IMR-90 (cell line): ENCODE data around the gene PCYOX1L. TPM values are rescaled to one million over a fixed set of nuclear protein-coding genes. Genes with fewer than 3 reads are reported as not detected.

Experiments used
- ATAC-seq: fragments of 200-7000 bp; cut with Tn5 transposase; 2 replicates; pipeline ENCODE4 v1.9.1; 2020; ENCODE audit warnings: low read depth, mild to moderate bottlenecking, moderate library complexity
- BruUV-seq: library from RNA; stranded (reverse); fragments of 400-500 nt; replicated peaks from 2 replicates; lab custom pipeline; 2021; lab: Mats Ljungman, UMichigan
- CTCF ChIA-PET: fragments of 300-600 bp; formaldehyde crosslinking; extraction: SDS; loops from one replicate; lab custom pipeline; 2021; ENCODE audit warnings: antibody characterized with exemption; lab: Yijun Ruan, JAX
- POLR2A ChIA-PET: fragments of 300-600 bp; sonication (Branson Sonifier 250); formaldehyde crosslinking; loops from one replicate; lab custom pipeline; 2022; ENCODE audit warnings: antibody characterized with exemption; ENCODE audit not compliant: unreplicated experiment; lab: Charles Lee
- DNase-seq: peaks from one replicate; pipeline ENCODE4 v3.0.0; 2013
- H2AFZ ChIP-seq: replicated peaks from 2 replicates; pipeline ENCODE3; 2013; ENCODE audit warnings: low read length, mild to moderate bottlenecking; ENCODE audit not compliant: poor library complexity
- H2AK5ac ChIP-seq: 2 replicates; pipeline ENCODE4 v1.6.1; 2013; ENCODE audit warnings: low read depth, low read length, inconsistent platforms
- H2AK9ac ChIP-seq: replicated peaks from 2 replicates; pipeline ENCODE3; 2013; ENCODE audit warnings: mild to moderate bottlenecking, low read depth, low read length, moderate library complexity; ENCODE audit not compliant: poor library complexity
- H2BK120ac ChIP-seq: 2 replicates; pipeline ENCODE4 v1.6.1; 2013; ENCODE audit warnings: low read depth, low read length, inconsistent platforms
- H2BK15ac ChIP-seq: 3 replicates; pipeline ENCODE4 v1.6.1; 2013; ENCODE audit warnings: low read depth, low read length, inconsistent platforms
- H2BK20ac ChIP-seq: 2 replicates; pipeline ENCODE4 v1.6.1; 2013; ENCODE audit warnings: low read depth, mild to moderate bottlenecking, inconsistent platforms, low read length, moderate library complexity
- H2BK5ac ChIP-seq: 2 replicates; pipeline ENCODE4 v1.6.1; 2013; ENCODE audit warnings: mild to moderate bottlenecking, low read depth, low read length, inconsistent platforms; ENCODE audit not compliant: poor library complexity, severe bottlenecking
- H3K14ac ChIP-seq: replicated peaks from 2 replicates; pipeline ENCODE4 v1.6.1; 2013; ENCODE audit warnings: low read depth, low read length, inconsistent platforms
- H3K18ac ChIP-seq: 2 replicates; pipeline ENCODE4 v1.6.1; 2013; ENCODE audit warnings: low read depth, low read length, control low read depth
- H3K23ac ChIP-seq: 2 replicates; pipeline ENCODE4 v1.6.1; 2013; ENCODE audit warnings: low read depth, low read length, inconsistent platforms
- H3K27ac ChIP-seq: 2 replicates; pipeline ENCODE4 v1.5.1; 2013; ENCODE audit warnings: mild to moderate bottlenecking, control low read depth, low read length; ENCODE audit not compliant: insufficient read depth
- H3K27me3 ChIP-seq: 2 replicates; pipeline ENCODE4 v1.6.1; 2013; ENCODE audit warnings: low read length; ENCODE audit not compliant: control insufficient read depth, insufficient read depth
- H3K36me3 ChIP-seq: 2 replicates; pipeline ENCODE4 v1.6.1; 2013; ENCODE audit warnings: low read length, mixed read lengths; ENCODE audit not compliant: control insufficient read depth, insufficient read depth
- H3K4ac ChIP-seq: 2 replicates; pipeline ENCODE4 v1.6.1; 2013; ENCODE audit warnings: low read depth, low read length, inconsistent platforms
- H3K4me1 ChIP-seq: 2 replicates; pipeline ENCODE4 v1.6.1; 2013; ENCODE audit warnings: low read length, mixed read lengths; ENCODE audit not compliant: control insufficient read depth, insufficient read depth
- H3K4me2 ChIP-seq: 2 replicates; pipeline ENCODE4 v1.6.1; 2013; ENCODE audit warnings: low read depth, mild to moderate bottlenecking, control low read depth, low read length, moderate library complexity
- H3K4me3 ChIP-seq: 2 replicates; pipeline ENCODE4 v1.5.1; 2013; ENCODE audit warnings: low read depth, mild to moderate bottlenecking, control low read depth, low read length, moderate library complexity; ENCODE audit not compliant: insufficient read depth
- H3K56ac ChIP-seq: 2 replicates; pipeline ENCODE4 v1.6.1; 2013; ENCODE audit warnings: low read length, inconsistent platforms; ENCODE audit not compliant: insufficient read depth; ENCODE audit errors: extremely low read depth
- H3K79me1 ChIP-seq, 2 experiments: 2 replicates each; pipeline ENCODE4 v1.6.1; 2013; ENCODE audit warnings: low read length in 2 of 2, inconsistent platforms in 1 of 2, low read depth in 1 of 2
- H3K9ac ChIP-seq: 2 replicates; pipeline ENCODE4 v1.6.1; 2013; ENCODE audit warnings: low read depth, low read length, control low read depth
- H3K9me1 ChIP-seq: 2 replicates; pipeline ENCODE4 v1.6.1; 2013; ENCODE audit warnings: low read length, inconsistent platforms; ENCODE audit not compliant: insufficient read depth
- H3K9me3 ChIP-seq: 2 replicates; pipeline ENCODE4 v1.6.1; 2013; ENCODE audit warnings: low read length; ENCODE audit not compliant: control insufficient read depth, insufficient read depth
- H4K20me1 ChIP-seq: 2 replicates; pipeline ENCODE4 v1.6.1; 2013; ENCODE audit warnings: low read length, inconsistent platforms; ENCODE audit not compliant: insufficient read depth
- H4K5ac ChIP-seq: 2 replicates; pipeline ENCODE4 v1.6.1; 2013; ENCODE audit warnings: mild to moderate bottlenecking, low read depth, low read length, control low read depth
- H4K8ac ChIP-seq, 2 experiments: 2 replicates each; pipeline ENCODE4 v1.6.1; 2013; ENCODE audit warnings: low read depth in 2 of 2, low read length in 2 of 2, control low read depth in 1 of 2, inconsistent platforms in 1 of 2
- H4K91ac ChIP-seq: 2 replicates; pipeline ENCODE4 v1.6.1; 2013; ENCODE audit warnings: low read depth, low read length, inconsistent platforms; ENCODE audit not compliant: insufficient read depth
- BHLHE40 ChIP-seq: fragments of 150-350 bp; IDR thresholded peaks from 2 replicates; pipeline ENCODE4 v1.6.1; 2016; ENCODE audit warnings: mild to moderate bottlenecking, low read depth, low read length
- CHD1 ChIP-seq: IDR thresholded peaks from 2 replicates; pipeline ENCODE4 v1.6.1; 2012; ENCODE audit warnings: low read depth, low read length, improper control_type of control experiment
- ELK1 ChIP-seq: fragments of 150-350 bp; IDR thresholded peaks from 2 replicates; pipeline ENCODE4 v1.6.1; 2016; ENCODE audit warnings: low read depth, mild to moderate bottlenecking, low read length, moderate library complexity, borderline replicate concordance
- MAFK ChIP-seq: IDR thresholded peaks from 2 replicates; pipeline ENCODE4 v1.6.1; 2012; ENCODE audit warnings: low read depth, low read length, improper control_type of control experiment
- MXI1 ChIP-seq: IDR thresholded peaks from 2 replicates; pipeline ENCODE4 v1.6.1; 2012; ENCODE audit warnings: low read depth, mild to moderate bottlenecking, low read length, moderate library complexity, borderline replicate concordance
- RAD21 ChIP-seq: IDR thresholded peaks from 2 replicates; pipeline ENCODE4 v1.6.1; 2012; ENCODE audit warnings: low read length, improper control_type of control experiment
- RCOR1 ChIP-seq: IDR thresholded peaks from 2 replicates; pipeline ENCODE4 v1.6.1; 2012; ENCODE audit warnings: mild to moderate bottlenecking, low read length, improper control_type of control experiment; ENCODE audit not compliant: insufficient replicate concordance
- SMC3 ChIP-seq: fragments of 150-350 bp; IDR thresholded peaks from 2 replicates; pipeline ENCODE4 v1.6.1; 2016; ENCODE audit warnings: low read depth, mild to moderate bottlenecking, antibody characterized with exemption, low read length, moderate library complexity
- WGBS, 2 experiments: methylation state at CpG; one replicate each; pipeline versions ENCODE4 v1.1.5 to v1.1.7; 2013; ENCODE audit warnings: missing lambda C conversion rate in 2 of 2; ENCODE audit not compliant: insufficient read length in 1 of 2; ENCODE audit errors: extremely low coverage in 2 of 2; 5-methylcytosine and 5-hydroxymethylcytosine counted together
- dilution Hi-C: fragments of 300-500 bp; cut with HindIII; formaldehyde crosslinking; loops from one replicate; pipeline ENCODE4 v1.14.3; 2018; ENCODE audit warnings: low sequenced_read_pairs; ENCODE audit not compliant: unreplicated experiment
- in situ Hi-C: fragments of 300-500 bp; cut with MboI; formaldehyde crosslinking; loops from 3 replicates; pipeline ENCODE4 v1.14.3; 2019; ENCODE audit warnings: low sequenced_read_pairs, inconsistent platforms, mixed read lengths
- intact Hi-C: fragments of 100-400 bp; cut with micrococcal nuclease; formaldehyde crosslinking; loops from 2 replicates; pipeline ENCODE4 v1.10.0; 2022
- polyA plus RNA-seq, 3 experiments: library from polyadenylated mRNA; depleted of rRNA; stranded (reverse); fragments of >200 nt; gene quantifications; 2 replicates each; pipeline ENCODE4 v1.2.3, GENCODE V29; 2012; ENCODE audit warnings: low replicate concordance in 1 of 3
- total RNA-seq: library from RNA; depleted of rRNA; stranded (reverse); fragments of >200 nt; gene quantifications from 2 replicates; pipeline ENCODE4 v1.2.3, GENCODE V29; 2012

Gene PCYOX1L
- total and polyA plus RNA-seq, 2 of the 4 experiments (the other 2 are of a cell fraction): 7.0 to 14.3 TPM

DNA sequence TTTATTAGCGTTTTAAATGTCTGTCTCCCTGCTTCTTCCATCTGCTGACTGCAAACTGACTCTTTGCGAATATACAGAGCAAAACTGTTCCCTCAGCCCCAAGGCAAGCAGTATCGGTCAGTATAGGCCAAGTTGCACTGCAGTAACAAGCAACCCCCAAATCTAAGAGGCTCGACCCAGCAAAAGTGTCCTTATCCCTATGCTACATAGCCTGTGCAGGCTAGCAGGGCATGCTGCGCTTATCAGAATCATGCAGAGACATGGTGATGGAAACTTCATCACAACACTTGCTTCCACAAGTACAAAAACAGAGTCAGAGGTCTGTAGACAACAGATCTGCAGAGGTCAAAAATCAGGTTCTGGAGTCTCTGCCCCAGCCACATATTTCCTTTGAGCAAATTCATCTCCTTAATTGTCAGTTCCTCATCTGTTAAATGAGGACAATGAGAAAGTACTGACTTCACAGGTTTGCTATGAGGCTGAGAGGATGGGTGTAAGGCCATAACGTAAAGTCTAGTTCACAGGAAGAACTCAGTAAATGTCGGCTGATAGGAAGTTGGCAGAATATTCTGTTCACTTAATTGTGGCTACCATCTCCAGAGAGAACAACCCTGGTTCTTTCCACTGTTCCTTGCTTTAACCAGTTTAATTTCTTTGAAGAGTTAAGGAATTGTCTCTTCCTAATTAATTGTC is 30.8 kb downstream of the PCYOX1L start:
- Histone ChIP-seq H3K4me1 (peaks cover 25% of the 10 kb centered on the region), H3K9ac (no peak overlapping the region), H3K56ac (no peak overlapping the region), H3K23ac (no peak overlapping the region), H2BK15ac (0 out of 3 replicates have a peak overlapping the region, but pooled peaks have one; percentile 1), H4K8ac (no peak overlapping the region), H4K5ac (no peak overlapping the region; the same call in 1 of the 2 replicates), H2BK120ac (peak overlapping the region; percentile 5; the same call in 1 of the 2 replicates), H4K91ac (no peak overlapping the region), H3K79me1 (peaks cover 0 to 11% of the 10 kb centered on the region in 2 experiments; a peak in 1 of 4 replicates), H3K14ac (0 out of 2 replicates have a peak overlapping the region, but pooled peaks have one; percentile 2), H2BK20ac (no peak overlapping the region; the same call in 1 of the 2 replicates), H2AFZ (no peak overlapping the region), H4K20me1 (no peaks in the 10 kb centered on the region; the same call in 1 of the 2 replicates), H3K9me3 (peaks cover 2% of the 10 kb centered on the region), H3K4me2 (no peak overlapping the region), H2AK5ac (peak overlapping the region; percentile 37; the same call in 1 of the 2 replicates), H3K36me3 (no peaks in the 10 kb centered on the region), H3K4ac (peak overlapping the region; percentile 21; the same call in 1 of the 2 replicates), H3K27ac (peak overlapping the region; percentile 36; the same call in 1 of the 2 replicates), H3K27me3 (no peaks in the 10 kb centered on the region), H3K4me3 (no peak overlapping the region), H3K9me1 (peaks cover 13% of the 10 kb centered on the region), H2BK5ac (peak overlapping the region; percentile 6), H2AK9ac (no peak overlapping the region), H3K18ac (peak overlapping the region; percentile 38)
- no TSS peak for BruUV-seq
- WGBS, 2 experiments: 100% methylated on average over 1 of the region's 7 CpGs; no CpG with 5 or more reads in 1 of the 2 experiments
- DNase-seq (no peak), ATAC-seq (no peak)
- in situ Hi-C loops (loop anchor here (5.0 kb wide), 1 partner anchor 44 kb away; no protein-coding TSS in a partner anchor), intact Hi-C loops (no loop called here), dilution Hi-C loops (no loop called here)
- TF ChIP-seq BHLHE40 (no peak), MXI1 (no peak), ELK1 (no peak), RCOR1 (no peak), MAFK (no peak), SMC3 (no peak), RAD21 (no peak), CHD1 (no peak)
- CTCF ChIA-PET: interaction anchor here (1.4 kb wide), 1 partner anchor 47 kb away, joined by 8 read pairs; no protein-coding TSS in a partner anchor
- POLR2A ChIA-PET: no interaction called here
